ENCODE measurements around the gene SLC6A17. TPM values are rescaled to one million over a fixed set of nuclear protein-coding genes. Genes with fewer than 3 reads are reported as not detected.

Gene SLC6A17
- total RNA-seq, 2 donors from 2014 or later, result 0.06 to 0.09 TPM

DNA sequence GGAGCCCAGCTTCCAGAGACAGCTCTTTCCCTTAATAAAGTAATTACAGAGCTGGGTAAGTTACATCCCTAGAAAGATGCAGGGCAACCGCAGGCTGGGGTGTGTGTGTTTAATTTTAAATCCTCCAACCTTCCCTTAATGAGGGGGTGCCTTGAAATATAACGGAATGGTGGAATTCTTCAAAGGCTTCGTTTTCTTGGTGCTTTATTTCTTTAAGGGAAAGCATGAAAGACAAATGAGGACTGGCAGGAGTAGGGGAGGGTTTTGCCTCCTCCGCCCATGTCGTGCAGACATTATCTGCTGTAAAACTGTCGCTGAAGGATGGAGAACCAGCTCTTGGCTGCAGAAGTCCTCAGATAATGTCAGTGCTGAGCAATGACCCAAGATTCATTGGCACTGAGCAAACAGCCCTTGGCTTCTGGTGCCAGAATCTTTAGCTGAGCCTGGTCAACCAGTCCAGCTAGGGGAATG is 15.5 kb downstream of the SLC6A17 start:
- no peak for DNase-seq
- ATAC-seq, result no peak
- intact Hi-C loops (cut with DNase I, micrococcal nuclease), result no loop called here

DNA sequence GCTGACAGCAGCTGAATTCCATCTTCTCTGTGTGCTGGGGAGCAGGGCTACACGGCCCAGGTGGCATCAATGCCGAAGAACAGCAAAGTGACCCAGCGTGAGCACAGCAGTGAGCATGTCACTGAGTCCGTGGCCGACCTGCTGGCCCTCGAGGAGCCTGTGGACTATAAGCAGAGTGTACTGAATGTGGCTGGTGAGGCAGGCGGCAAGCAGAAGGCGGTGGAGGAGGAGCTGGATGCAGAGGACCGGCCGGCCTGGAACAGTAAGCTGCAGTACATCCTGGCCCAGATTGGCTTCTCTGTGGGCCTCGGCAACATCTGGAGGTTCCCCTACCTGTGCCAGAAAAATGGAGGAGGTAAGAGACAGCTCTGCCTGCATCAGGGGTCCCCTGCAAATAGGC is 16.6 kb downstream of the SLC6A17 start:
- intact Hi-C loops (cut with DNase I, micrococcal nuclease), result no loop called here

DNA sequence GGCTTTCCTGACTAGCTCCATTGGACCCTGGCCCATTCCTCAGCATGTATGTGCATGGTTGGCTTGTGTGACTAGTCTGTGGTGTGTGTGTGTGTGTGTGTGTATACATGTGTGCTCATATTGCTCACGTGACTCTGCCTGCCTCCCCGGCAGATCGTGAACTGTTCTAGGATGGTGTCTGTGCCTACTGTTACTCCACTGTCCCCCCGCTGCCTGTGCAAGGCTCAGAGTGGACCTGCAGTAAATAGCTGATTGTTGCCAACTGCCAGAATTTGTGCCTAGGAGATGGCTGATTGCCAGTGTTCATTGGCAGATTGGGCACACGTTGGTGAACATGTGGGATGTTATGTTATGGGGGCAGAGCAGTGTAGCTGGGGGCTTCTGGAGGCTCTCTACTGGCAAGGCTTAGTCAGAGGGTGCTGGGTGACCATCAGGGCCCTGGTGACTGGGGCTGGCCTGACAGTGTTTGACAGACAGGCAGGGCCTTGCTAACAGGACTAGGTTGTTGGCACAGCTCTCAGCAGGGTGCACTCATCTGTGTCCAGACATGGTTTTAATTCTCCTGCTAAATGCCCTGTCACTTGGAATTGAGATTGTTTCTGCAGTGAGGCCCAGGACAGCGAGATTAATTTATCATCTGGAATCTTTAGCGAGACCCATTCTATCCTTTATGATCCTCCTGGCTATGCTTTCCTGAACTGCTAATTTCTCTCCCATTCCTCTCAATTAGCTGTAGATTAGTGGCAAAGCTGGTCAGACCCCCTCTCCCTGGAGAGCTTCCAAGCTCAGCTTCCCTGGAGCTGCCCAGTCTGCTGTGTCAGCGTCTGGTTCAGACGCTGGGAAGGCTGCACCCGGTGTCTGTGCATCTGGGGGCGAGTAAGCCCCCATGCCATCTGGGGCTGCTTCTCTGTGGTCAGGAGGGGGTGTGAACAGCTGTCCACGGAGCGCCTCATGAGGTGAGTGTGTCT is 20.8 kb downstream of the SLC6A17 start:
- no peak for DNase-seq
- no peak for ATAC-seq
- intact Hi-C loops (cut with DNase I, micrococcal nuclease), result no loop called here

More for the DNA sequence above, 16.6 kb downstream of the SLC6A17 start:
- DNase-seq (no peak), ATAC-seq (no peak)

DNA sequence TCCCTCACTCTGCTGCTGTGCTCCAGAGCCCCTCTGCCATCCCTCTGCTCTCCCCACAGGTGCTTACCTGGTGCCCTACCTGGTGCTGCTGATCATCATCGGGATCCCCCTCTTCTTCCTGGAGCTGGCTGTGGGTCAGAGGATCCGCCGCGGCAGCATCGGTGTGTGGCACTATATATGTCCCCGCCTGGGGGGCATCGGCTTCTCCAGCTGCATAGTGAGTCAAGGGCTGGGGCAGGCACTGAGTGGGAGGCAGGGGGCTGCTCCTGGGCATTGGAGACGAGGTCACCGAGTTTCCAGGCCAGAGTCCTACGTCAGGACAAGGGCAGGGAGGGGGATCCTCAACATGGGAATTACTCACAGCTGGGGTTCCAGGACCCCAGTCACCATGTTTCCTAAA is 21.7 kb downstream of the SLC6A17 start:
- ATAC-seq (no peak), DNase-seq (no peak)
- intact Hi-C loops (cut with DNase I, micrococcal nuclease), result no loop called here

DNA sequence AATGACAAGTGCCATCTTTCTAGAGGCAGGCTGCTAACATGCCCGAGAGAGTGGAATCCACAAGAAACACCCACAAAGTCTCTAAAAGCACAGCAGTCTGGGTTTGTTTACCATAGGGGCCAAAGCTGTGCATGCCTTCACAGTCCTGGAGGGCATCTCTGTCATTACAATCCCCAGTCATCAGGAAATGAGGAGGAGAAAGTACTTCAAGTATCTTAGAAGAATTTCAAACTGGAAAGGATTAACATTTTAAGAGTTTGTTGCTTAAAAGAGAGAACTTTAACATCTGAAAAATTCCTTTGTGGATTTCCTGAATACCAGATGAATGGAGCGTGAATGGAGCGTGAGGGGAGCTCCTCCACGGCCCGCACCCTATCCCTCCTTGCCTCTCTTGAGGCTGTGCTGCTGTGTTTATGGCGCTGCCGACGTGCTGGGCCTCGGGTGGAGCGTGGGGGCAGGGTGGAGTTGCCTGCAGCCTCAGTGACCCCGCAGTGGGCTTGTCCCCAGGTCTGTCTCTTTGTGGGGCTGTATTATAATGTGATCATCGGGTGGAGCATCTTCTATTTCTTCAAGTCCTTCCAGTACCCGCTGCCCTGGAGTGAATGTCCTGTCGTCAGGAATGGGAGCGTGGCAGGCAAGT is 23.3 kb downstream of the SLC6A17 start:
- intact Hi-C loops (cut with DNase I, micrococcal nuclease), result no loop called here
- no peak for DNase-seq
- ATAC-seq, result no peak

DNA sequence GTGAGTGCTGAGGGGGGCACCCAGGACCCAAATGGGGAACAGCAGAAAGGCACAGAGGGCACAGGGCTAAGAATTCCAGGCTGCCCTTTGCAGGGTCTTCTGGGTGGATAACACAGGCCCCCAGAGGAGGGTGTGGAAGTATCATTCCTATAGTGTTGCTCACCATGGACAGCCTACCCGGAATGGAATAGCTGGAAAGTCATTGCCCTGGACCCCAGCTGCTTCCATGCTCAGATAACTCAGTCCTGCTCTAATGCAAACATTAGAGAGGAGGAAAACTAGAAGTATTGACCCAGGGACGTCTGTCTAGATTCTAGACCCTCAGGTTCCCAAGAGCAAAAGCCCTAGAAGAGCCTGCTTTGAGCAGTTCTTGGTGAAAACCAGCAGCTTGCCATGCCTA is 24.7 kb downstream of the SLC6A17 start:
- intact Hi-C loops (cut with DNase I, micrococcal nuclease), result no loop called here
- no peak for ATAC-seq
- no peak for DNase-seq

DNA sequence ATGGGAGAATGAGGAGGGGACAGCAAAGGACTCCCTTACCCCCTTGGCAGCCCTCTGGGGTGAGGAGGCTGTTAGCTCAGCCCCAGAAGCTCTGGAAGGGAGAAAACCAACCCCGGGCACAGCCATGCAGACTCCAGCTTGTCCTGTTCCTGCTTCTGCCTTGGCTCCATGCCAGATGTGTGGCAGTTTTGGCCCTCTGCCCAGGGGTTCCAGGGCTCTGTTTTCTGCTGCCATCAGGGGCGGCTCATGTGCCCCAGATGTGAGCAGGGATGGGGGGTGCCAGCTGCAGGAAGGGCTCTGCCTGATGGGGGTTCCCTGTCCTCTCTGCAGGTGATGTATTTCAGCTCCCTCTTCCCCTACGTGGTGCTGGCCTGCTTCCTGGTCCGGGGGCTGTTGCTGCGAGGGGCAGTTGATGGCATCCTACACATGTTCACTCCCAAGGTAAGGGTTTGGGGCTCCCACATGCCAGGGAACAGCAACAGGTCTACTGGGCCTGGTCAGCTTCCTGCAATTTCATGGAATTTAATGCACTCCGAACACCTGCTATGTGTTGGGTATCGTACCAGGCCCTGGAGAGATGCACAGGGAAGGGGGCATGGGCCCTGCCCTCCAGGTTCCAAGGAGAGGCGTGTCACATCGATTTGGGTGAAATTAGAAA is 26.1 kb downstream of the SLC6A17 start:
- ATAC-seq (peak; percentile 37), DNase-seq (peak in 1 of 2 donors; percentile 42)
- intact Hi-C loops (cut with DNase I, micrococcal nuclease), result no loop called here

DNA sequence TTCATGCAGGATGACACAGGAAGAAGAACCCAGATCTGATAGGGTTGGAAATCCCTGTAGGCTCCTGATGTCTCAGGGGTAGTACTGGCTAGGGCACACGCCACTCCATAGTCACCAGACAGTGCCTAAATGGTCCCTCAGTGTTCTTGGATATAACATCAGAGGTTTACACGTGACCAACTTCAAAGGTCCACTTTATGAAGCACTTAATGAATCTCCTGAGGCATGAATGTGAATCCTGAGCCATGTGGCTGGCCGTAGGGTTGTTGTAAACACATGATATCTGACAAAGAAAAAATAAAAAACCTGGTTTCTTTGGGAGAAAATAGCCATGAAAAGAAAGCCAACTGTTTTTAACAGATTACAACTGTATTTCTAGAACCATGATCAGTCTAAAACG is 27.5 kb downstream of the SLC6A17 start:
- intact Hi-C loops (cut with DNase I, micrococcal nuclease), result no loop called here
- ATAC-seq (no peak), DNase-seq (no peak)

DNA sequence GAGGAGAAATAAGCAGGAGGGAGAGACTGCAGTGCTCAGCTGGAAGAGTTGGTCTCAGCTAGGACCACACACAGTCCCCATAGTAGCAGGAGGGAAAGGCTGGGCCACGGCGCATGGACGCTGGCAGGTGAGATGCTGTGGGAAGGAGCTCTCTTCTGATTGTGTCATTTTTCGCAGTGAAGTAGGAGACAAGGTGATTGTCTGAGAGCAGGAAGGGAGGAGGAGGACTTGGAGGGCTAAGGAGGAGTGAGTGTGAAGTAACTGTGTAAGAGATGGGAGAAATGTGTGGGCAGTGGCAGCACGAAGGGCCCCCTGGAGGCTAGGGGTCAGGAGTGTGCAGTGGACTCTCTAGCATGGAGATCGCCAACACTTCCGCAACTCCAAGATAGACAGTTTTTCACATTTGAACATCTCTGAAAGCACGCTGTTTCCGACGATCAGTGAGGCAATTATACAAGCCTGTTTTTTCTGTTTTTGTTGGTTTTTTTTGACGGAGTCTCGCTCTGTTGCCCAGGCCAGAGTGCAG is 33.4 kb downstream of the SLC6A17 start:
- ATAC-seq (no peak), DNase-seq (no peak)
- intact Hi-C loops (cut with DNase I, micrococcal nuclease), result no loop called here

DNA sequence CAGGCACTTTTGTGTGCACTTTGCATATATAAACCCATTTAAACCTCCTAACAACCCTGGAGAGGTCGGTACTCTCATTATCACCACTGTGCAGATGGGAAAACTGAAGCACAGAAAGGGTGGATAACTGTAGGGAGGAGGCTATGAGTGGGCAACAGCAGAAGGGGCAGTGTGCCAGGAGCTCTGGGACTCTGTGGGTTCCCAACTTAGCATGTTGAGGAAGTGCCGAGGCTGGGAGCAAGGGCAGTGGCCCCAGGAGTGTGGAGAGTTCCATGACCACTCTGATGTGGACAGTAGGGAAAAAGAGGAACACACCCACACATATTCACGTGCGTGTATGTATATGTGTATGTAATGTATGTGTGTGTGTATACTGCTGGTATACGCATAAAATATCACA is 34.2 kb downstream of the SLC6A17 start:
- ATAC-seq (no peak), DNase-seq (no peak)
- intact Hi-C loops (cut with DNase I, micrococcal nuclease), result no loop called here

DNA sequence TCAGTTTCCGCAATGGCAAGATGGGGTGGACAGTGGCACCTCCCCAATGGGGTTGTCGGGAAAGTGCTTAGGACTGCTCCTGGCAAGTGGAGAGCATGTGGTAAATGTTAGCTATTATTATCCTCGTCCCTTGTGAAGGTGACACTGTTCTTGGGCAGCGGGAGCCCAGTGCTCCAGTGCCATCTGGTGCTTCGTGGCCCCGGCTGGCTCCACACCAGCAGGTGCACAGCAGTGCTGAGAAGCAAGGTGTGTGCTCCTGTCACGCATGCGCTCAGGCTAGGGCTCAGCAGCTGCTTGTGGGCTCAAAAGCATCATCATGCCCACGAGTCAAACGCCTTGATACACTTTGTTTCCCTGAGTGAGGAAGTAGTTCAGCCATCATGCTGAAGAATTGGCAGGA is 34.9 kb downstream of the SLC6A17 start:
- intact Hi-C loops (cut with DNase I, micrococcal nuclease), result no loop called here
- DNase-seq, result no peak
- no peak for ATAC-seq

DNA sequence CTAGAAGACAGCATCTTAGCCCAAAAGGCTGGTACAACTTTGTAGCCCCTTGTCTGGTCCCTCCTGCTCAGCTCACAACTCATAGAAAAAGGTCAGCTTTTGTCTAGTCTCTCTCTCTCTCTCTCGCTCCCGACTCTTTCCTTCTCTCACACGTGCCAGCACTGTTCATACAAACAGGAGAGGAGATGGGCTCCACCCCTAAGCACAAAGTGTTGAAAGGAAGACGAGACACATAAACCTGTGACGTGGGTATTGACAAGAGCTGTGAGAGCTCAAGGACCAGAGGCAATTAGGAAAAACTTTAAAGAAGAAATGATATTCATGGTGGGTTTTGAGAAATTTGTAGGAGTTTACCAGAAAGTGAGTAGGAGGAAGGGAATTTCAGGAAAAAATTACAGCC is 36.3 kb downstream of the SLC6A17 start:
- intact Hi-C loops (cut with DNase I, micrococcal nuclease), result no loop called here
- no peak for DNase-seq
- peak; percentile 64 for ATAC-seq

DNA sequence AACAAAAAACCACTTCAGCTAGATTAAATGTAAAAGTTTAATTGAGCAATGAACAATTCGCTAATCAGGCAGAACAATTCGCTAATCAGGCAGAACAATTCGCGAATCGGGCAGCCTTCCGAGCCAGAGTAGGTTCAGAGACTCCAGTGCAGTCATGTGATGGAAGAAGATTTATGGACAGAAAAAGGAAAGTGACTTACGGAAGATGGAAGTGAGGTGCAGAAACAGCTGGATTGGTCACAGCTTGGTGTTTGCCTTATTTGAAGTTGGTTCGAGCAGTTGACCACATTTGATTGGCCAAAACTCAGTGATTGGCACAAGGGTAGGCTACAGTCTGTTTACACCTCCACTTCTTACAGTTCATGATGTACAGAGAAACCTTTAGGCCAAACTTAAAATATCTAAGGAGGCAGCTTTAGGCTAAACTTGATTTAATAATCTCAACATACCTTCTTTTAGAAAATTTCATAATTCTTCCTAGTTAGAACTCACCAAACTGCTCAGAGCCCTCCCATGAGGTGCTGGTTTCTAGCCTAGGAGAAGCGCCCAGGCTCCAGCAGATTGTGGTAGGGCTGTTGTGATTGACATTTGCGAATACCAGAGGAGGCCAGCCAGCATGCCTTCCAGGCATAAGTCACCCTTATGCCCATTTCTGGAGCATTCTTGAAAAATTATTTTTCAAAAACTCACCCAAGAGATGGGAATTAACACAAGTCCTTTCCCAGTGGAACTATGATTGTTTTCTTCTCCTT is 37.0 kb downstream of the SLC6A17 start:
- no peak for ATAC-seq
- intact Hi-C loops (cut with DNase I, micrococcal nuclease), result no loop called here

DNA sequence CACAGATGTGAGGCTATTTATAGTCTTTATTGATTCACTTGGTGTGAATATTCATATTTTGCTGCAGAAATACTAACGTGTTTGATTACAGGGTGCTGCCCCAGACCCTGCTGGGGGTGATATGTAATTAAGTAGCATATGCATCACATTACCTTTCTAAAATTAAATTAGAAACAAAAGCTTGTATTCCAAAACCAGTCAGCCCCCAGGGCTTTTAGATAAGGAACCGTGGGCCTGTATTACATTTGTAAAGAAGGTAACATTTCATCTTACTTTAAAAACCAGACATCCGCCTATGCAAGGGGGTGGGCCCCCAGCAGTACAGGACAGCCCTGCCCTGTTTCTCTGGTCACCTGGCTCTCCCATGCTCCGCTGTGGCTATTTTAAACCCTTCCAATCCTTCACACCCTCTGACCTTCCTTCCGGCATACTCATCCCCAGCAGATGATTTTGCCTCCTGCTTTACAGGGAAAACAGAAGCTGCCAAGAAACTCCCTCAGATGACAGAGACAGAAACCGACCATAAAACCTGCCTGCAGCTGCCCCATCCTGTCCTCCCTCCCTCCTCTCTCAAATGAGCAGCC is 37.8 kb downstream of the SLC6A17 start:
- intact Hi-C loops (cut with DNase I, micrococcal nuclease), result no loop called here
- no peak for ATAC-seq
- DNase-seq, result no peak

More for the DNA sequence above, 37.0 kb downstream of the SLC6A17 start:
- DNase-seq, result no peak

DNA sequence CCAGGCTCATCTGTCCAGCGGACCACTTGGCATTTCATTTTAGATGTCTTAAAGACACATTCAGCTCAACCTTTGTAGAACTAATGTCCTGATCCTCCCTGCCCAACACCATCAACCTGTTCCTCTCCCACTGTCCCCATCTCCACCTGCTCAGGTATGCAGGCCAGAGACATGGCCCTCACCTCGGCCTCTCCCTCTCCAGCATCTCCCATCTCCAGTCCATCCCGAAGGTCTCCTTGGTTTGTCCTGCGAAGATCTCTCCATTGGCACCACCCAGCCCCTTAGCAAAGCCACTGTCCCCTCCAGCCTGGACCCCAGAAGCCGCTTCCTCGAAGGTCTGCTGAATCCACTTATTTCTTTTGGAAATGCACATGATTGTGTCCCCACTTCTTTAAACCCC is 38.9 kb downstream of the SLC6A17 start:
- intact Hi-C loops (cut with DNase I, micrococcal nuclease), result no loop called here
- no peak for DNase-seq
- ATAC-seq, result no peak

DNA sequence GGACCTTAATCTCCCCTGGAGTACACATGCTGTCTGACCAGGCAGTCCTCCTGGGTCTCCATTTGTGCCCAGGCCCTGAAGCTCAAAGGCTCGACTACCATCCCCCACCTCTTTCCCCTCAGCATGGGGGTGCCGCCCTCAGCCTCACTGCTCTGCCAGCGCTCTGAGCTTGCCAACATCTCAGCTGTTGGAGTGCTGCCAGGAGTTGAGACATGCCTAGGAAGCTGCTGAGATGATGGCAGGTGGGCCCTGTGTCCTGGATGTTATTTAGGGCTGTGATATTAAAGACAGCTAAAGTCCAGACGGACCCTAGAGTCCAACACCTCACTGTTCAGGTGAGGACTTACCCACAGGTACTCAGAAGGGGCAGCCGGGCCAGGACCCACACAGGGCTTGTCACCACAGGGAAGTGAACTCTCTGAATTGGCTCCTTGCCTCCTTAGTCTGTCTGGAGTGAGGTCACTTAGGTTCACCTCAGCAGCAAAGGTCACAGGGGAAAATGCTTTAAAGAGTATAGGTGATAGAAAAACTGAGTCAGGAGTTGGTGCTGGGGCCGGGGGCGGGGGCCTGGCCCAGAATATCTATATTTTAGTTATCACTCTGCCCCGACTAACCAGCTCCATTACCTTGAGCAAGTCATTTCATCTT is 40.1 kb downstream of the SLC6A17 start:
- peak; percentile 26 for ATAC-seq
- DNase-seq, result no peak
- intact Hi-C loops (cut with DNase I, micrococcal nuclease), result no loop called here

DNA sequence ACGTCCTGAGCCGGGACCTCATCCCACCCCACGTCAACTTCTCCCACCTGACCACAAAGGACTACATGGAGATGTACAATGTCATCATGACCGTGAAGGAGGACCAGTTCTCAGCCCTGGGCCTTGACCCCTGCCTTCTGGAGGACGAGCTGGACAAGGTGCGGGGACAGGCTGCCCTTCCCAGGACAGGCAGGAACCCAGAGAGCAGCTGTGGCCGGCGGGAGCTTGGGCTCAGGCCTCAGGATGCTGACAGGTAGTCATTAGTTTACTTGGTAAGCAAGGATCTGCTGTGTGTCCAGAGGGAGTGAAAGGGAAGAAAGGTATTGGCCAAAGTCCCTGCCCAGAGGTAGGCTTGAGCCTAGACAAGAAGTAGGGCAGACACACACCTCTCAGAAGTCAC is 42.2 kb downstream of the SLC6A17 start:
- intact Hi-C loops (cut with DNase I, micrococcal nuclease), result no loop called here
- ATAC-seq, result no peak
- DNase-seq, result no peak

DNA sequence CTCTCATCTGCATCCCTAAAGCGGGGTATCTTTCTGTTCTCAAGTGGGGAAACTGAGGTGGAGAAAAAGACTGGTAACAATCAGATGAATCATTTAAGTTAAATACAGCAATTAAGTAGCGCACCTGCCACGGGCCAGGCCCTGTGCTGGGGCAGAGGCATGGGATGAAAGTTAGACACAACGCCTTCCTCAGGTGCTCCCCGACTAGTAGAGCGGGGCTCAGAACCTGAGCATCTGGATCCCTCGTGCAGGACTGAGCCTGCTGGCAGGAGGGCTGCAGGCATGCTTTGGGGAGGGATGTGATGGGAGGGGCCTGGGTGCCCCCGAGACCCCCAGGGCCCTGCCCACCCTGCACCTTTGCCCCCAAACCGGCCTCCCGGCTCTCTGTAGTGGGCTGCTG is 44.9 kb downstream of the SLC6A17 start:
- intact Hi-C loops (cut with DNase I, micrococcal nuclease), result no loop called here
- ATAC-seq (no peak), DNase-seq (no peak)
